ENCODE data around the gene CEP170B.

GRCh38 chr14:104871656-104872468 is 6.8 kb downstream of the CEP170B start:
- TF ChIP-seq NR3C1 (CRISPR knock-in tag; IDR thresholded peaks at IDR 0.05) (no peak), POLR2A (conservative IDR thresholded peaks at IDR 0.05) (no peak), SAP30 (IDR thresholded peaks at IDR 0.05; ENCODE audit: borderline replicate concordance, insufficient read depth, low read depth, low read length, poor library complexity, severe bottlenecking) (no peak), CEBPB (tag; IDR thresholded peaks at IDR 0.05) (no peak), ATF3 (IDR thresholded peaks at IDR 0.05) (no peak), ATF3 (CRISPR knock-in tag; conservative IDR thresholded peaks at IDR 0.05) (no peak), EHMT2 (IDR thresholded peaks at IDR 0.05) (no peak), ETV6 (IDR thresholded peaks at IDR 0.05; ENCODE audit: borderline replicate concordance in 1 of 2, low read depth in 2 of 2, low read length in 1 of 2) (no peak), ETV6 (CRISPR knock-in tag; IDR thresholded peaks at IDR 0.05; ENCODE audit: borderline replicate concordance) (no peak), BCLAF1 (IDR thresholded peaks at IDR 0.05; ENCODE audit: borderline replicate concordance in 1 of 2, control insufficient read depth in 1 of 2, low read depth in 2 of 2, low read length in 1 of 2) (no peak), CTCF (IDR thresholded peaks at IDR 0.05 in 2 of 3, conservative IDR thresholded peaks at IDR 0.05 in 1 of 3; ENCODE audit: insufficient read depth in 2 of 3, low read depth in 1 of 3, low read length in 3 of 3) (no peak), ZNF79 (CRISPR knock-in tag; IDR thresholded peaks at IDR 0.05; ENCODE audit: low read depth) (no peak), RNF219 (CRISPR knock-in tag; IDR thresholded peaks at IDR 0.05) (no peak)

Measured in K562 (cell line).